Measurements from ENCODE around the gene UCN. TPM values are rescaled to one million over a fixed set of nuclear protein-coding genes. Genes with fewer than 3 reads are reported as not detected.
"Not testable (repeated sequence)": the region's sequence is repeated elsewhere in the genome, so short reads cannot be mapped to it uniquely, and the experiment has no call there.

The UCN gene
- total and polyA plus RNA-seq, 2 experiments from 2014 or later: 1.0 to 2.9 TPM

DNA sequence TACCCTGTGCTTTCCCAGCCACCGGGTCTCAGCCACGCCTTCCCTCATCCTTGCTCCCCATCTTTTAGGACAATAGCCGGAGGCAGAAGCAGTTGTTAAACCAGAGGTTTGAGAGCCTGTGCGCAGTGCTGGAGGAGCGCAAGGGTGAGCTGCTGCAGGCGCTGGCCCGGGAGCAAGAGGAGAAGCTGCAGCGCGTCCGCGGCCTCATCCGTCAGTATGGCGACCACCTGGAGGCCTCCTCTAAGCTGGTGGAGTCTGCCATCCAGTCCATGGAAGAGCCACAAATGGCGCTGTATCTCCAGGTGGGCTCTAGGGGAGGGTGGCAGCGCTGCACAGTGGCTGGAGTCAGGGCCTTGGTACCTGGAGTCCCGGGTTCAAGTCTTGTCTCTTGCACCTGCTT is 2.7 kb downstream of the UCN start:
- H3K4me2 ChIP-seq: no peak overlapping the region
- H3K9me2 ChIP-seq (replicated peaks; ENCODE audit: insufficient read depth): no peaks in the 10 kb centered on the region
- H4K20me1 ChIP-seq (ENCODE audit: insufficient read depth, poor library complexity, severe bottlenecking): no peaks in the 10 kb centered on the region
- no peaks in the 10 kb centered on the region for H3K9me3 ChIP-seq (ENCODE audit: low read depth)
- H3K36me3 ChIP-seq (replicated peaks; ENCODE audit: insufficient read depth, low read depth): no peaks in the 10 kb centered on the region
- no peaks in the 10 kb centered on the region for H3K79me2 ChIP-seq
- H3K4me3 ChIP-seq: no peak overlapping the region
- H3K27ac ChIP-seq: no peak overlapping the region
- peaks cover 48% of the 10 kb centered on the region for H3K27me3 ChIP-seq
- H2AFZ ChIP-seq: no peak overlapping the region
- H3K4me1 ChIP-seq (ENCODE audit: insufficient read depth): peaks cover 5% of the 10 kb centered on the region
- no peak for TF ChIP-seq EZH2 (IDR thresholded peaks at IDR 0.05; ENCODE audit: borderline replicate concordance)
- TF ChIP-seq, protein P1, sequence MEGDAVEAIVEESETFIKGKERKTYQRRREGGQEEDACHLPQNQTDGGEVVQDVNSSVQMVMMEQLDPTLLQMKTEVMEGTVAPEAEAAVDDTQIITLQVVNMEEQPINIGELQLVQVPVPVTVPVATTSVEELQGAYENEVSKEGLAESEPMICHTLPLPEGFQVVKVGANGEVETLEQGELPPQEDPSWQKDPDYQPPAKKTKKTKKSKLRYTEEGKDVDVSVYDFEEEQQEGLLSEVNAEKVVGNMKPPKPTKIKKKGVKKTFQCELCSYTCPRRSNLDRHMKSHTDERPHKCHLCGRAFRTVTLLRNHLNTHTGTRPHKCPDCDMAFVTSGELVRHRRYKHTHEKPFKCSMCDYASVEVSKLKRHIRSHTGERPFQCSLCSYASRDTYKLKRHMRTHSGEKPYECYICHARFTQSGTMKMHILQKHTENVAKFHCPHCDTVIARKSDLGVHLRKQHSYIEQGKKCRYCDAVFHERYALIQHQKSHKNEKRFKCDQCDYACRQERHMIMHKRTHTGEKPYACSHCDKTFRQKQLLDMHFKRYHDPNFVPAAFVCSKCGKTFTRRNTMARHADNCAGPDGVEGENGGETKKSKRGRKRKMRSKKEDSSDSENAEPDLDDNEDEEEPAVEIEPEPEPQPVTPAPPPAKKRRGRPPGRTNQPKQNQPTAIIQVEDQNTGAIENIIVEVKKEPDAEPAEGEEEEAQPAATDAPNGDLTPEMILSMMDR (IDR thresholded peaks at IDR 0.05; ENCODE audit: poor library complexity): no peak
- TF ChIP-seq EZH2phosphoT487 (IDR thresholded peaks at IDR 0.05; ENCODE audit: low read depth, severe bottlenecking, unreplicated experiment): no peak
- WGBS (ENCODE audit: low lambda C conversion rate, missing lambda C conversion rate): 94% methylated on average over 16 of the region's 16 CpGs
- DNase-seq (ENCODE audit: low spot score): no peak

- no peak for TF ChIP-seq EZH2phosphoT487 (IDR thresholded peaks at IDR 0.05; ENCODE audit: low read depth, severe bottlenecking, unreplicated experiment)
- TF ChIP-seq, protein P1 (IDR thresholded peaks at IDR 0.05; ENCODE audit: poor library complexity): no peak
- no peak for TF ChIP-seq EZH2 (IDR thresholded peaks at IDR 0.05; ENCODE audit: borderline replicate concordance)
- H2AFZ ChIP-seq: no peak overlapping the region
- no peaks in the 10 kb centered on the region for H4K20me1 ChIP-seq (ENCODE audit: insufficient read depth, poor library complexity, severe bottlenecking)
- no peaks in the 10 kb centered on the region for H3K36me3 ChIP-seq (replicated peaks; ENCODE audit: insufficient read depth, low read depth)
- no peak overlapping the region for H3K4me3 ChIP-seq
- no peaks in the 10 kb centered on the region for H3K79me2 ChIP-seq
- no peak overlapping the region for H3K4me2 ChIP-seq
- H3K9me3 ChIP-seq (ENCODE audit: low read depth): no peaks in the 10 kb centered on the region
- peaks cover 5% of the 10 kb centered on the region for H3K4me1 ChIP-seq (ENCODE audit: insufficient read depth)
- H3K27ac ChIP-seq: no peak overlapping the region
- DNase-seq (ENCODE audit: low spot score): no peak
- H3K9me2 ChIP-seq (replicated peaks; ENCODE audit: insufficient read depth): no peaks in the 10 kb centered on the region
- H3K27me3 ChIP-seq: peaks cover 48% of the 10 kb centered on the region
- 90% methylated on average over 13 of the region's 13 CpGs for WGBS (ENCODE audit: low lambda C conversion rate, missing lambda C conversion rate)
Measured at GRCh38 chr2:27304488-27305240, 3.6 kb downstream of the UCN start.

DNA sequence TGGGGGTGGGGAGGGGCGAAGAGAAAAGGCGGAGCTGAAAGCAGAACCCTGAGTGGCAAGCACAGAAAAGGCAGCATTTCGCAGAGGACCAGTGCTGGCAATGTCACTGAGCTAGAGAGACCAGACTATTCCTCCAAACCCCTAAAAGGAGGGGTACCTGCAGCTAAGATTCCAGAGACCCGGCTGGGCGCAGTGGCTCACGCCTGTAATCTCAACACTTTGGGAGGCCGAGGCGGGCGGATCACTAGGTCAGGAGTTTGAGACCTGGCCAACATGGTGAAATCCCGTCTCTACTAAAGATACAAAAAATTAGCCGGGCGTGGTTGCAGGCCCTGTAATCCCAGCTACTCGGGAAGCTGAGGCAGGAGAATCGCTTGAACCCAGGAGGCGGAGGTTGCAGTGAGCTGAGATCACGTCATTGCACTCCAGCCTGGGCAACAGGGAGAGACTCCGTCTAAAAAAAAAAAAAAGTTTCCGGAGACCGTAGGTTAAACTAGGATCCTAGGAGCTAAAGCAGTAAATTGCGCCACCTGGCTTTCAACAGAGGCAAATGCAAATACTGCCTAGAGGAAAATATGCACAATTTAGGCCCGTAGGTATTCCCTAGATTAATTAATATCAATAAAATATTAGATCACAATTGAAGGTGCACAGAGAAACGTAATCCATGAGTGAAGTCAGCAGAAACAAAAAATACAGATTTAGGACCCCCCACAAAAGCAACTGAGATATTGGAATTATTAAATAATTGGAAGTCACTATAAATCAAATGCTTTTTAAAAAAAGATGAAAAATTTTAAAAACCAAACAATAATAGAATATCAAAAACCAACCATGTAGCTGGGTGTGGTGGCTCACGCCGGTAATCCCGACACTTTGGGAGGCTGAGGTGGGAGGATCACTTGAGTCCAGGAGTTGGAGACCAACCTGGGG is 4.9 kb downstream of the UCN start:
- peak; percentile 83 for DNase-seq (ENCODE audit: low spot score)
- Histone ChIP-seq H2AFZ (peak overlapping the region; percentile 24), H3K36me3 (replicated peaks; ENCODE audit: insufficient read depth, low read depth) (no peaks in the 10 kb centered on the region), H3K4me1 (ENCODE audit: insufficient read depth) (peaks cover 5% of the 10 kb centered on the region), H4K20me1 (ENCODE audit: insufficient read depth, poor library complexity, severe bottlenecking) (no peaks in the 10 kb centered on the region), H3K79me2 (no peaks in the 10 kb centered on the region), H3K9me2 (replicated peaks; ENCODE audit: insufficient read depth) (no peaks in the 10 kb centered on the region), H3K27me3 (peaks cover 41% of the 10 kb centered on the region), H3K27ac (no peak overlapping the region), H3K9me3 (ENCODE audit: low read depth) (no peaks in the 10 kb centered on the region), H3K4me3 (no peak overlapping the region), H3K4me2 (peak overlapping the region; percentile 71)
- 43% methylated on average over 25 of the region's 25 CpGs for WGBS (ENCODE audit: low lambda C conversion rate, missing lambda C conversion rate)
- TF ChIP-seq, protein P1 (IDR thresholded peaks at IDR 0.05; ENCODE audit: poor library complexity): peak; percentile 90
- TF ChIP-seq EZH2 (IDR thresholded peaks at IDR 0.05; ENCODE audit: borderline replicate concordance): no peak

DNA sequence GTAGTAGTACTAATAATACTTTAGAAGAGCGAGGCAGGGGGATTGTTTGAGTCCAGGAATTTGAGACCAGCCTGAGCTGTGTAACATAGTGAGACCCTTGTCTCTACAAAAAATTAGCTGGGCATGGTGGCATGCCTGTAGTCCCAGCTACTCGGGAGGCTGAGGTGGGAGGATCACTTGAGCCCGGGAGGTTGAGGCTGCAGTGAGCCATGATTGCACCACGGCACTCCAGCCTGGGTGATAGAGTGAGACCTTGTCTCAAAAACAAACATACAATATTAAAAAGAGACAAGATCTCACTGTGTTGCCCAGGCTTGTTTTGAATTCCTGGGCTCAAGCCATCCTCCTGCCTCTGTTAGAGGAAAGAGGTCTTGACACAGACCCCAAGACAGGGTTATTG is 7.6 kb downstream of the UCN start:
- H3K9me2 ChIP-seq (replicated peaks; ENCODE audit: insufficient read depth); H3K36me3 ChIP-seq (replicated peaks; ENCODE audit: insufficient read depth, low read depth): not testable (repeated sequence)

More for the DNA sequence above, 7.6 kb downstream of the UCN start:
- not testable (repeated sequence) for DNase-seq (ENCODE audit: low spot score); H3K27ac ChIP-seq; H4K20me1 ChIP-seq (ENCODE audit: insufficient read depth, poor library complexity, severe bottlenecking); H3K79me2 ChIP-seq; H3K4me2 ChIP-seq; H3K4me3 ChIP-seq; H2AFZ ChIP-seq; H3K4me1 ChIP-seq (ENCODE audit: insufficient read depth); H3K9me3 ChIP-seq (ENCODE audit: low read depth)
- H3K27me3 ChIP-seq: peaks cover 14% of the 10 kb centered on the region
- 96% methylated on average over 4 of the region's 4 CpGs for WGBS (ENCODE audit: low lambda C conversion rate, missing lambda C conversion rate)

Data from hepatocyte (in vitro differentiated cells).